GM18498 (cell line): ENCODE results near the gene KRTAP24-1.

ENCODE experiments used
- ATAC-seq: cut with Tn5 transposase; IDR thresholded peaks from one replicate; pipeline ENCODE4 v1.9.1; 2021; ENCODE audit warnings: mild to moderate bottlenecking, moderate library complexity; ENCODE audit not compliant: unreplicated experiment

The KRTAP24-1 gene, protein sequence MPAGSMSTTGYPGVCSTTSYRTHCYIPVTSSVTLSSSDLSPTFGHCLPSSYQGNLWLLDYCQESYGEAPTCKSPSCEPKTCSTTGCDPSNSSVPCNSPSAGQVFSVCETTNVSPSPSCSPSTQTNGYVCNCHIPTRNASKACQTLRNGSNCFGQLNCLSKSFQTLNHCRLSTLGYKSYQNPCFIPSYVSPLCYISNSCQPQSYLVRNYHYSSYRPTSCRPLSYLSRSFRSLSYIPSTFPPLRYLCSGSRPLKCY

GRCh38 chr21:30282850-30283249, at the start of gene KRTAP24-1:
Gene KRTAP24-1, minus strand, starts transcription at chr21:30282950. Its CDS starts 18 bp downstream, at chr21:30282932.
- ATAC-seq, result no peak

- ATAC-seq, result no peak
Observed at GRCh38 chr21:30329203-30329875, 46.6 kb upstream of the KRTAP24-1 start.

DNA sequence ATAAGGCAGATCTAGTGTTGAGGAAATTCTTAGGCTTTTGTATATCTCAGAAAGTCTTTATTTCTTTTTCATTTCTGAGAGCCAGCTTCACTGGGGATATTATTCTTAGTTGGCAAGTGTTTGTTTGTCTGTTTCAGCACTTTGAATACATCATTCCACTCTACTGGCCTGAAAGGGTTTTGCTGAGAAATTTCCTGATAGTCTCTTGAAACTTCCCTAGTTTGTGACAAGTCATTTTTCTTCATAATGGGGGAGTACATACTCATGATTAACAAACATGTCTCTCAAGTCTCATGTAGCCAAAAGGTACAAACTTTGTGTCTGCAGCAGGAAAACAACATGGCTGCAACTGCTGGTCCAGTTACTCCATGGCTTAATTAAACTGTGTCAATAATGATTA, 43.6 kb upstream of the KRTAP24-1 start:
- ATAC-seq, result no peak

DNA sequence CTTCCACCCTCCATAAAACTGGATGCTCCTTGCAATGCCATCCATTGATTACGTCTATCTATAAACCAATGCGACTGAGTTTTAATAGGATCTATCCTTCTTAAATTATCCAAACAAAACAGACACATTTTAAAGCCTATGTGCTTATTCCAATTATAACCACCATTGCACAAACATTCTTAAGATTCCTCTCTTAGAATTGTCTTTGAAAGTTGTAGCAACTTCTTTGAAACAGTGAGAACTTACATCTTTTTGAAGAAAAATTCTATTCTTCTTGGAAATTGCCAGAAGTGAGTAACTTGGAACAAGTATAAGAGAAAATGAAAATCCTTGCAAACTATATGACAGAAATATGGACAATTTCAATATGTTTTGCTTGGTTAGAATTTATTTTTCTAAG, 37.5 kb upstream of the KRTAP24-1 start, which contains the start of gene KRTAP26-1:
Gene KRTAP26-1 (minus strand): TSS at position 101 of the 400 bp plus-strand sequence. CDS start 280 bp downstream, outside the sequence.
- ATAC-seq, result no peak

DNA sequence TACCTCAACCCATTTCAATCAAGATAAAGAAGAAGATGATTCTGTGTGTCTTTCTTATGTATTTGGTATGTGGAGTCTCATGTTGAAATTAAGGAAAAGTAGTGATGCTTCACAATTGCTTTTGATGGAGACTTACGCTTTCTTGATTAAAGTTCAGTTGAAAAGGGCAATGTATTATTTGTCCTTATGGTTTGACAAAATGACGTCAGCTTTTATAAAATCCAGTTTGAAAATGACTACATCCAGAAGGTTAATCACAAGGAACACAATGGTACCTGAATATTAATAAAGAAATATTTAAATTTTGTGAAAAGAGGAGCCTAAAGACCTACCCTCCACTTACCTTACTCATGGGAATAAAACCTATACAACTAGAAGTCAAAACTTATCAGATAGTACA, 33.0 kb upstream of the KRTAP24-1 start:
- no peak for ATAC-seq

DNA sequence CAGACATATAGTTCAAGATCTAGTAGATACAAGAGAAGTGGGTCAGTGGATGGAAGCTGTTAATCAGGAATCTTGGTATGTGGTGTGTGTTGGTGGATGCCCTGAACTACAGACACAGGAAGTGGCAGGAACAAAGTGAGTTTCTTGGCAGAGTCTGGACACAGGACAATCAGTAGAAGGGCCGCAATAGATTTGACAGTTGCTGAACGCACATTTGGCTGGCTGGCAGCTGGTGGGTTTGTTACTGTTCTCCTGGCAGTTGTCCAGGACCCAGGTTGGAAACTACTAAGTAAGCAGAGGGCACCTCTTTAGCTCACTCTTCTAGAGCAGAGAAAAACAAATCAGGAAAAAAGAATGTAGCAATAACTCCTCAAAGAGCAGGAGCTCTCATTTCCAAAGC, 24.1 kb upstream of the KRTAP24-1 start:
- no peak for ATAC-seq

DNA sequence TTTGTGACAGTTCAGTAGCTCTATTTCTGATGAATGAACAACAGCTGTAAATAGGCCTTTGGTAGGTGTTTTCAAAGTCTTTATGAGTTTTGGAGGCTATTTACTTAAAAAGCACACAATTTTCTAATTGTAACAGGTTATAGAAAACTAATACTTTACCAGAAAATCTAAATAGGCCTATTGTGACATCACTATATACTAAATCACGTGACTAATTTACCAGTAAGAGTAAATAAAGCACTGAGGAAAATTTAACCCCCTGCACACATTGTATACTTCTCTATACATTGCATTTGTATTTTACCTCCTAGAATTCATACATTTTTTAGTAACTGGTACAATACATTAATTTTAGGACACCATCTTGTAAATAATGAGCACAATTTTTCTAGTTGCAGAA, 22.4 kb upstream of the KRTAP24-1 start:
- no peak for ATAC-seq

GRCh38 chr21:30289215-30289614, 6.5 kb upstream of the KRTAP24-1 start, which contains the start of gene KRTAP25-1:
Gene KRTAP25-1, minus strand, starts transcription at chr21:30289514. Its CDS starts 24 bp downstream, at chr21:30289490.
- ATAC-seq, result no peak

- ATAC-seq, result no peak
Observed at GRCh38 chr21:30271611-30272010, 11.1 kb downstream of the KRTAP24-1 start.

GRCh38 chr21:30271156-30271555, 11.6 kb downstream of the KRTAP24-1 start:
- no peak for ATAC-seq

GRCh38 chr21:30269803-30270530, 12.8 kb downstream of the KRTAP24-1 start:
- no peak for ATAC-seq

DNA sequence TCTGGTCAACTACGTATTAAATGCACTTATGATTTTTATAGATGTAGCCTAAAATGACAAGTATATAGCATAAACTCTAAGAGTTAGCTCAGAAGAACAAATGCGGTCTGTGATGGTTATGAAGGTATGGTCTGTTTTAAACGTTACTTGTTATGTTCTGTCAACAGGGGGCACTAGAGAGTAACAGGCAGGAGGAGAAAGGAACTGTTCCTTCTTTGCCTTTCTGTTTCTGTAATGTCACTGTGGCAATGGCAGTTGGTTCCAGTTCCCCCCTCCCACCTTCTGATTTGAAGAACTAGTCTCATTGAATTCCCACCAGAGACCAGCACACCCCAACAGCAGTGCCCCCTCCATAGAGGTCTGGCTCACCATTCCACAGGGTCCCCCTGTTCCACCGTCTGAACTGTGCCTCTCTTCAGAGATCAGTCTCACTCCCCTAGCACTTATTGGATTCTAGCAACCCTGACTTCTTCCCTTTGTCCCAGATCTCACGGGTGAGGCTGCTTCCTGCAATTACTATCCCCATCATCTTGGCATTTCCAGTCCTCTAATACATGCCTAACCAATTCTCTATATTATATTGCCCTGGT, 14.0 kb downstream of the KRTAP24-1 start:
- ATAC-seq, result no peak

DNA sequence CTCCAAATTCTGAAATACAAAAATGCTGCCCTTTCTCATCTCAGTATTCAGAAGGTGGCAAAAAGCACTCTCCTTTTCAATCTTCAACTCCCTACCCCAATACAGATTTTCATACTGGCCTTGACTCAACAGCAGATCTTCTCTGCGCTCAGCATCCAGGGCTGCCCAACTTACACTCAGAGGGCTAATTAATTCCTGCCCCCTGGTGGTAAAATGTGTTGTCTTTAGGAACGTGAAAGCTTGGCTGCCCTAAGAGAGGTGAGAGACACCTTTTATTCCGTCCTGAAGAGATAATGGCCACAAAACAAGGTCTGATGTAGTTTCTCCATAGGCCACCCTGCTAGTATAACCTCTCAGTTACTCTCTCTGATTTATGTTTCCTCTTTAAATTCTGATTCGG, 25.0 kb downstream of the KRTAP24-1 start:
- ATAC-seq, result no peak

GRCh38 chr21:30256100-30256499, 26.6 kb downstream of the KRTAP24-1 start:
- no peak for ATAC-seq

- no peak for ATAC-seq
Observed at GRCh38 chr21:30255679-30256078, 27.1 kb downstream of the KRTAP24-1 start.

GRCh38 chr21:30251781-30252180, 31.0 kb downstream of the KRTAP24-1 start:
- no peak for ATAC-seq

DNA sequence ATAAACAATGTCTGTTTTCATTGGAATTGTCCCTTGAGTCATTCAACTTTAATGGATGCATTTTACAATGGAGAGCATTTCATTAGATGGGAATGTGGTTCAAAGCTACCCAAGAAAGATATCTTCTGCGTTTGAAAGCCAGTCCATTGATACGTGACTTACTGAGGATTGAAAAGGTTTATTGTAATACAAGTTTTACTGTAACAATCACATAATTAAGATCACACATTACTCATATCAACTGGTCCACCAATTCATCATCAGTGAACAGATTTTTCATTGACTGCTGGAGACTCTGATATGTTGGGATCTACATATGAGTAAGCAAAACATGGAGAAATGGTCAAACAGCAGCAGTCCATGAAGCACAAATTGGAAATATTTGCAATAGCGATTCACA, 32.8 kb downstream of the KRTAP24-1 start:
- ATAC-seq, result no peak

DNA sequence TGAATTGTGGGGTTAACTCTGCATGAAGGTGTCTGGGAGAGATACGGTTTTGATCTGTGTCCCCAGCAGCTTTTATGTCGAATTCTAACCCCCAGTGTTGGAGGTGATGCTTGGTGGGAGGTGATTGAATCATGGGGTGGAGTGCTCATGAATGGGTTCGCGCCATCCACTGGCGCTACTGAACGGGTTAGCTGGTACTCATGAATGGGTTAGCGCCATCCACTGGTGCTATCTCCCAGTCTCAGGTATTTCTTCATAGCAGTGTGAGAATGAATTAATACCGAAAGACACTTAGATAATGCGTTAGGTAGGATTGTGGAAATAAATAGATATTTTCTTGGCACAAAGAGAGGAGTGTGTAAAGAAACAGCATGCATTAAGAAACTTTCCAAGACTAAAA, 33.9 kb downstream of the KRTAP24-1 start:
- ATAC-seq, result no peak

- ATAC-seq, result no peak
Observed at GRCh38 chr21:30245061-30245460, 37.7 kb downstream of the KRTAP24-1 start.

GRCh38 chr21:30243691-30244090, 39.1 kb downstream of the KRTAP24-1 start:
- ATAC-seq, result no peak

- ATAC-seq, result no peak
Observed at GRCh38 chr21:30240661-30241060, 42.1 kb downstream of the KRTAP24-1 start.
